Measurements from ENCODE around the gene CADM2.

GRCh38 chr3:85270488-85270887 is 311.7 kb downstream of the CADM2 start:
- TF ChIP-seq, protein P1, sequence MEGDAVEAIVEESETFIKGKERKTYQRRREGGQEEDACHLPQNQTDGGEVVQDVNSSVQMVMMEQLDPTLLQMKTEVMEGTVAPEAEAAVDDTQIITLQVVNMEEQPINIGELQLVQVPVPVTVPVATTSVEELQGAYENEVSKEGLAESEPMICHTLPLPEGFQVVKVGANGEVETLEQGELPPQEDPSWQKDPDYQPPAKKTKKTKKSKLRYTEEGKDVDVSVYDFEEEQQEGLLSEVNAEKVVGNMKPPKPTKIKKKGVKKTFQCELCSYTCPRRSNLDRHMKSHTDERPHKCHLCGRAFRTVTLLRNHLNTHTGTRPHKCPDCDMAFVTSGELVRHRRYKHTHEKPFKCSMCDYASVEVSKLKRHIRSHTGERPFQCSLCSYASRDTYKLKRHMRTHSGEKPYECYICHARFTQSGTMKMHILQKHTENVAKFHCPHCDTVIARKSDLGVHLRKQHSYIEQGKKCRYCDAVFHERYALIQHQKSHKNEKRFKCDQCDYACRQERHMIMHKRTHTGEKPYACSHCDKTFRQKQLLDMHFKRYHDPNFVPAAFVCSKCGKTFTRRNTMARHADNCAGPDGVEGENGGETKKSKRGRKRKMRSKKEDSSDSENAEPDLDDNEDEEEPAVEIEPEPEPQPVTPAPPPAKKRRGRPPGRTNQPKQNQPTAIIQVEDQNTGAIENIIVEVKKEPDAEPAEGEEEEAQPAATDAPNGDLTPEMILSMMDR (IDR thresholded peaks at IDR 0.05), result no peak
- TF ChIP-seq EZH2phosphoT487 (IDR thresholded peaks at IDR 0.05) (no peak), EZH2 (IDR thresholded peaks at IDR 0.05) (no peak)

Measured in neural progenitor cell (in vitro differentiated cells).